Motor neuron (in vitro differentiated cells): Measurements from ENCODE around the gene TXNRD2. TPM values are rescaled to one million over a fixed set of nuclear protein-coding genes. Genes with fewer than 3 reads are reported as not detected.
A peak's percentile ranks its signal among the peaks of the same experiment; 100 is the strongest.
"Not testable (repeated sequence)": the region's sequence is repeated elsewhere in the genome, so short reads cannot be mapped to it uniquely, and the experiment has no call there.

Experiments used
- ATAC-seq, 8 experiments: fragments of 200-7000 bp; cut with Tn5 transposase; replicated peaks in 6 of 8; 2 replicates each; pipeline ENCODE4 v1.8.0; 2021; ENCODE audit warnings: mild to moderate bottlenecking in 8 of 8, moderate library complexity in 8 of 8
- H3K27ac ChIP-seq, 2 donors: fragments of 250-450 bp; sonication (Bioruptor Pico); 2 replicates each; pipeline ENCODE4 v1.9.0; 2021; ENCODE audit warnings: antibody characterized with exemption in 2 of 2, mild to moderate bottlenecking in 2 of 2, moderate library complexity in 1 of 2
- H3K4me1 ChIP-seq, 2 donors: fragments of 250-450 bp; sonication (Bioruptor Pico); replicated peaks in 1 of 2; 2 replicates each; pipeline ENCODE4 v1.6.1; 2021; ENCODE audit warnings: antibody characterized with exemption in 2 of 2, mild to moderate bottlenecking in 2 of 2, moderate library complexity in 1 of 2
- H3K4me3 ChIP-seq, 5 donors: fragments of 250-450 bp; sonication (Bioruptor Pico); 2 replicates each; pipeline ENCODE4 v1.9.0; 2021; ENCODE audit warnings: antibody characterized with exemption in 5 of 5, mild to moderate bottlenecking in 5 of 5, moderate library complexity in 4 of 5
- WGBS, 10 experiments: fragments of 450-650 bp; shearing (Covaris generic); methylation state at CpG; one replicate each; pipeline ENCODE4 v1.0.0; 2022; 5-methylcytosine and 5-hydroxymethylcytosine counted together
- in situ Hi-C, 9 experiments: fragments of 400-800 bp; cut with MboI; loops; one replicate each; pipeline ENCODE4 v1.15.0; 2021; ENCODE audit warnings: low sequenced_read_pairs in 9 of 9, low pct_unique_long_range_greater_than_20kb in 2 of 9; ENCODE audit not compliant: unreplicated experiment in 9 of 9
- total RNA-seq, 8 experiments: library from RNA; unstranded; fragments of 300-600 nt; gene quantifications; 2 replicates each; pipeline versions ENCODE4 v1.2.3 to v1.2.4, GENCODE V29; 2022

The TXNRD2 gene
- total RNA-seq, 8 experiments from 2014 or later, result 2.4 to 33.9 (median 9.9) TPM

DNA sequence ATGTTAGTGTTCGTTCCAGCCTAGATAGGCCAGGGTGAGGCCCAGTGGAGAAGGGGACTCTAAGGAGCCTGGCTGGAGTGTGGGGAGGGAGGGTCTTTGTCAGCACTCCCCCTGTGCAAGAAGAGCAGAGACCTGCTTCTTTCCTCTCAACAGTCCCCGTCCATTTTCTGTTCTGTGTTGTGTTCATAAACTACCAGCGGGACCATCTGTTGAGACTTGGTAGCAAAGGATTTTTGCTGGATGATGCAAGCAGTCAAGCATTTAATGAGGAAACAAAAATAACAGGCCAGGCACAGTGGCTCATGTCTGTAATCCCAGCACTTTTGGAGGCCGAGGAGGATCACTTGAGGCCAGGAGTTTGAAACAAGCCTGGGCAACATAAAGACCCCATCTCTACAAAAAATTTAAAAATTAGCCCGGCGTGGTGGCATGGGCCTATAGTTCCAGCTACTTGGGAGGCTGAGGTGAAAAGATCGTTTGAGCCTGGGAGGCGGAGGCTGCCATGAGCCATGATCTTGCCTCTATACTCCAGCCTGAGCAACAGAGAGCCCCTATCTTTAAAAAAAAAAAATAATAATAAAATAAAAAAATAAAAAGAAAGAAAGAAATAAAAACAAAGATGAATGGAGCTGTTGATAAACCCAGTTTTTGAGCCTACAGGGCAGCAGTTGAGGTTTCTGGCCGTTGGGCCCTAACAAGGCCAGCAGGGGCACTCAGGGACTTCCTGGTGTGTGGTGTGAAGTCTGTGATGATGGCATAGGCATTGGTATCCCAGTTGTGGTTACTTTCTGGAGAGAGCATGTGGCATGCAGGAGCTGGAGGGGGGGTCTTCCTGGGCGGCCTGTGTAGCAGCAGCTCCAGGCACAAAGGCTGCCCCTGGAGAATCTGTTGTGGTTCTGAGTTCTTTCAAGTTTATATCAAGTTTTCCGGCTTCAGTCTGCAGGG, 1.7 kb upstream of the TXNRD2 start:
- WGBS, 10 experiments, result 24 to 69% (median 58%) methylated on average over 1 to 9 of the region's 11 CpGs
- in situ Hi-C loops, result no loop called here
- peak overlapping the region; percentile 67 to 79 for H3K27ac ChIP-seq
- peak; percentile 3 to 30 (median 10) for ATAC-seq
- peaks cover 30 to 32% of the 10 kb centered on the region in 2 donors for H3K4me1 ChIP-seq
- peak overlapping the region in 4 of 5 donors; percentile 50 to 68 (median 56) for H3K4me3 ChIP-seq

DNA sequence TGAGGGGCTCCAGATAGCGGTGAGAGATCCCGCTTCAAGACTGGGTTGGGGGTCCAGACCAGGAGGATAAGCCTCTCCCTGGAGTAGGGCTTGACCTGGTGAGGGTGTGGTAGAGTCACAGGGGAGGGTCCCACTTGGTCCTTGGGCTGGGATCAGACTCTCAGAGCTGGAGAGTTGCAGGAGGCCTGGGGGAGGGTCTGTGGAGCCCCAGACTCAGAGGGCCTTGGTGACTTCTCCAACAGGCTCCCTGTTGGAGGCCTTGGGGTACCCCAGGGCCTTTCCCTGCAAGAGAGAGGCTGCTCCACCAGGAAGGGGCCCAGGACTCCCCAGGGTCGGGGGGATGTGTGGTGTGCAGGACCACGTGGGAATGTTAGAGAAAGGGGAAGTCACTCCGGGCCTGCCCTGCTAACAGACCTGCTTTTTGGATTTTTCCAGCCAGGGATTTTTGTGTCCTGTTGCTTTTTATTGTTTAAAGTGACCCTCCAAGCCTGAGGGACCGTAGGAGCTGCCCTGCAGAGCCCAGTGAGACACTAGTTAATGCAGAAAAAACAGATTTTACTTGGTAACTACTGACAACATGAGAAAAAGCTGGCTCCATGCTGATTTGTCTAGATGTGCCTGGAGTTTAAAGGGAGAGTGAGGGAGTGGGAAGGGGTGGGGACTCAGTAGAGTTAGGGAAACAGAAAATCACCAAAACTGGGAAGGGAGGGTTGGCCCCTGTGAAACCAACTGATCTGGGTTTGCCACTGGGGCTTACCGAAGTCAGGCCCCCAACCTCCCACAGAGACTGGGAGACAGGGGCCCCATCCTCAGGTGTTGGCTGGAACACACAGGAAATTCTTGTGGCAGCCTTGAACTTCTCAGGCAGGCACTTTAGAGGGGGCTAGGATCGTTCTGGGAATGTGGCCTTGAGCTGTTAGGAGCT, 801 bp upstream of the TXNRD2 start:
- Histone ChIP-seq H3K4me3 (peak overlapping the region; percentile 25 to 68 (median 52)), H3K4me1 (peaks cover 27 to 29% of the 10 kb centered on the region in 2 donors), H3K27ac (peak overlapping the region; percentile 67 to 79)
- in situ Hi-C loops, result no loop called here
- WGBS, 10 experiments, result 0 to 50% (median 8%) methylated on average over 1 to 5 of the region's 8 CpGs; no CpG with 5 or more reads in 1 of the 10 experiments
- ATAC-seq, result peak; percentile 38 to 63 (median 56)

DNA sequence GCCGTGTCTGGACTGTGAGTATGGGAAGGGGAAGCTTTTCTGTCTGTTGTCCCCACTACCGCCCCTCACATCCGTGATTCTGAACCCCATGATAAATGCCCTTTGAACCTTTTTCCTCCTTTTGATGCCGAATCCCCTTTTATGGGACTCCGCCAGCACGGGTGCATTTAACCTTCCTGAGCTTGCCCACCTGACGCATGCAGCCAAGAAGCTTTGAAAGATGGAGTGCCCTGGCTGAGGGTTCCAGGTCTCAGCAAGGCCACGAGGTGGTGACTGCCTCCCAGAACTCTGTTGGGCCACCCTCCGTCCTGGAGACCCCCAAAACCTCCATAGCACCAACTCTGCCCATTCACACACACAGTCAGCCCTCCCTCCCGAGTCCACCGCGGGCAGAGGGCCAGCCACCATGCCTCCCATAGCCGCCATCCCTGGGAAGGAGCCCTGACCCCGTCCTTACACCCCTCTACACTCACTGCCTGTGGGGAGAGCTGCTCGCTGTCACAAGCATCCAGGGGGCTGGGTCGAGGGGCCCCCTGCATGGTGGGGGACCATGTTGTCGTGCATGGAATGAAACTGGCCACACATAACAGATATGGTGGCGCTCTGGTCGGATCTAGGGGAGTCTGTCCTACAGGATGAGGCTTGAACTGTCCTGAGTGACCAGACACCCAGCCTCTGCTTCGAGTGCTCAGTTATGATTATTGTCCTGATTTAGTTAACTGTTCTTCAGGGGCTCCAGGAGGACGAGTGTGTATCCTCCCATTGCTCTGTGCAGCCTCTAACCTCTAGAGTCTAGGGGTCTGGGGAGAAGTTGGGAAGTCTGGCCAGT, 868 bp downstream of the TXNRD2 start:
- in situ Hi-C loops, result no loop called here
- peak in 3 of 8 experiments; percentile 3 to 12 (median 5) for ATAC-seq
- peak overlapping the region; percentile 25 to 68 (median 52) for H3K4me3 ChIP-seq
- peaks cover 21% of the 10 kb centered on the region in 2 donors for H3K4me1 ChIP-seq
- 0 to 100% (median 82%) methylated on average over 1 to 12 of the region's 21 CpGs; no CpG with 5 or more reads in 1 of the 10 experiments for WGBS, 10 experiments
- H3K27ac ChIP-seq, result peak overlapping the region; percentile 67 to 79

DNA sequence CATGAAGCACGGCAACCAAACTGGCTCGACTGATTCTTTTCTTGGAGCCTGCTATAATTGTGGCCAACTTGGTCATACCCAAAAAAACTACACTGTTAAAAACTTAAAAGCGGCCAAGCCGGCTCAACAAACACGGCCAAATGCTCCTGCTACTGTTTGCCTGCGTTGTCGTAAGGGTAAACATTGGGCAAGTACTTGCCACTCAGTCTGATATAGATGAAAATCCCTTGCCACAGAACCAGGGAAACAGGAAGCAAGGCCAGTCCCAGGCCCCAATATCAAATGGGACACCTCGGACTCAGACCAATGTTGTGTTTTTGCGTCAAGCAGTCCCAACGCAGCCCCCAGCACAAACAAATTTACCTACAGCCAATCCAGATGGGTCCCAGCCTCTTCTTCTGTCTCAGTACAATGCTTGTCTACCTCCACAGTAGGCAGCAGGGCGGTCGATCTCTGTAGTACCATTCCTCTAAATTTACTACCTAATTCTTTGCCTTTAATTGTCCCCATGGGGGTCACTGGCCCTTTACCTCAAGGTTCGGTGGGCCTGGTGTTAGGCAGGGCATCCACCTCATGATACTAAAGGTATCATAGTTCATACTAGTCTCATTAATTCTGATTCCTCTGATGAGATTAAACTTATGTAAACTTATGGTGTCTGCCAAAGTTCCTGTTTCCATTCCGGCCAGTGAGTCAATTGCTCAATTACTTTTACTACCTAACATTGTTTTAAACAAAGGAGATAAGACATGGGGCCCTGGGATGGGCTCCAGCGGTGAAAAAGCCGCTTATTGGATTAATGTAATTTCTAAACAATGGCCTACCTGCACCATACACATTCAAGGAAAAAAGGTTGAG, 3.8 kb downstream of the TXNRD2 start:
- in situ Hi-C loops, result no loop called here
- WGBS, 10 experiments, result 81 to 100% (median 93%) methylated on average over 2 to 12 of the region's 16 CpGs; no CpG with 5 or more reads in 1 of the 10 experiments
- ATAC-seq, result no peak

DNA sequence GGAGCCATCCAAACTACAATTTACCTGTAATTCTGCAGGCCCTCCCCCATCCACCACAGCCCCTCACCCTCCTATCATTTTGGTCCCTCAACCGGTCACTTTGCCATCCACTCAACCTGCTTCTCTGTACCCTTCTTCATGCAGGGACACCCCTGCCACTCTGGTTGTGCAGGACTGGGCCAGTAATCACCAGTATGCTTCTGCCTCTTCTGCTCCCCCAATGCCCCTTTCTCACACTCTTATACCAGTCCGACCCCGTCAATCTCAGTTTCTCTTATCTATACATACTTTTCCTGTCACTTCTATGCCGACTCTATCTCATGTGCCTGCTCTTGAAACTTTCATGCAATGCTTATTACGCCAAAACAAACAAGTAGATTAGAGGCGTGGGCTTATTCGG, 5.1 kb downstream of the TXNRD2 start:
- H3K27ac ChIP-seq, result no peak overlapping the region
- in situ Hi-C loops, result no loop called here
- H3K4me3 ChIP-seq, result no peak overlapping the region
- no peak for ATAC-seq
- H3K4me1 ChIP-seq, result peaks cover 0 to 4% of the 10 kb centered on the region in 2 donors
- WGBS, 10 experiments, result 60 to 100% (median 93%) methylated on average over 1 to 7 of the region's 7 CpGs

More for the DNA sequence above, 3.8 kb downstream of the TXNRD2 start:
- no peak overlapping the region for H3K4me3 ChIP-seq
- H3K27ac ChIP-seq, result no peak overlapping the region
- H3K4me1 ChIP-seq, result peaks cover 7 to 9% of the 10 kb centered on the region in 2 donors

DNA sequence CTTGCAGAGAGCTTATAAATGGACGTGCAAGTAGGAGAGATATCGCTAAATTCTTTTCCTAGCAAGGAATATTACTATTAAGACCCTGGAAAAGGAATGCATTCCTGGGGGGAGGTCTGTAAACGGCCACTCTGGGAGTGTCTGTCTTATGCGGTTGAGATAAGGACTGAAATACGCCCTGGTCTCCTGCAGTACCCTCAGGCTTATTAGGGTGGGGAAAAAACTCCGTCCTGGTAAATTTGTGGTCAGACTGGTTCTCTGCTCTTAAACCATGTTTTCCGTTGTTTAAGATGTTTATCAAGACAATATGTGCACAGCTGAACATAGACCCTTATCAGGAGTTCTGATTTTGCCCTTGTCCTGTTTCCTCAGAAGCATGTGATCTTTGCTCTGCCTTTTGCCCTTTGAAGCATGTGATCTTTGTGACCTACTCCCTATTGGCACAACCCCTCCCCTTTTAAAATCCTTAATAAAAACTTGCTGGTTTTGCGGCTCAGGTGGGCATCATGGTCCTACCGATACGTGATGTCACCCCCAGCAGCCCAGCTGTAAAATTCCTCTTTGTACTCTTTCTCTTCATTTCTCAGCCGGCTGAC, 6.4 kb downstream of the TXNRD2 start:
- WGBS, 10 experiments, result 71 to 100% (median 95%) methylated on average over 1 to 10 of the region's 11 CpGs; no CpG with 5 or more reads in 2 of the 10 experiments
- in situ Hi-C loops, H3K4me1 ChIP-seq, ATAC-seq, H3K4me3 ChIP-seq, H3K27ac ChIP-seq: not testable (repeated sequence)

DNA sequence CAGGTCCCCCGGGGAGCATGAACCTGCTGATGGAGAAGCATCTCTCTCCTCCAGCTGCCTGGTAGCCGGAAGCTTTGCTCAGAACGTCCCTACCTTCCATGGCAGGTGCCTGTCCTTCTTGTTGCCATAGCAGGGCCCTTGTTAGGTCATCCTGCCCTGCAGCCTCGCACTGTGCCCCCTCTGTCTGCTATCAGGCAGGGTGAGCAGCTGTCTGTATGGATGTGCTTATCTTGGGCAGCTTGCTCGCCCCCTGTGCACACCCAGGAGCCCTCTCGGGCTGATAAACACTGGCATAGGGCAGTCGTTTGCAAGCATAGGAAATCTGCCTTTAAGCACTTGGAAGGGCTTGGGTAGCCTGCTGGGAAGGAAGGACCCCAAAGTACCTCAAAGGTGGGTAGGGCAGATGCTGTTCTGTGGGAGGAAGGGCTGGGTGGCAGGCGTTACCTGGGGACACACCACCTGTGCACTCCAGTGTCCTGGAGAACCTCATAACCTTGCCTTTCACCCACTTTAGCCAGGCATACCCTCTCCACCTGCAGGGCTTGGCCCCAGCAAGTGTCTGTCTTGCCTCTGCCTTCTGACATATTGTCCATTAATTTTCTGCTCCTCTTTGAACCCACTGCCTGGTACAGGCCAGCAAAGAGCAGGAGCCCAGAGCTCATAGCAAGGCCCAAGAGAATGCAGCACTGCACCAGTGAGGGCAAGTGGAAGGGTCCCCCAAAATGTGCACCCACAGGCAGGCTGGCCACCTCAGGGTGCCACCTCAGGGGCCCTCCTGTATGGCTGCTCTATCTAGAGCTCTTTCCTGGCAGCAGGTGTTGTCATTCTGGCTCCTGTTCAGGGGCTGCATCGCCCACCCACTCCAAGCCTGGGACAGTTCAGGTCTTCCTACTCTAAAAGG, 8.0 kb downstream of the TXNRD2 start:
- Histone ChIP-seq H3K4me1 (no peaks in the 10 kb centered on the region), H3K27ac (peak overlapping the region in 1 of 2 donors; percentile 33), H3K4me3 (no peak overlapping the region)
- in situ Hi-C loops, result no loop called here
- ATAC-seq, result peak in 1 of 8 experiments; percentile 24
- 42 to 90% (median 63%) methylated on average over 1 to 6 of the region's 9 CpGs; no CpG with 5 or more reads in 2 of the 10 experiments for WGBS, 10 experiments

DNA sequence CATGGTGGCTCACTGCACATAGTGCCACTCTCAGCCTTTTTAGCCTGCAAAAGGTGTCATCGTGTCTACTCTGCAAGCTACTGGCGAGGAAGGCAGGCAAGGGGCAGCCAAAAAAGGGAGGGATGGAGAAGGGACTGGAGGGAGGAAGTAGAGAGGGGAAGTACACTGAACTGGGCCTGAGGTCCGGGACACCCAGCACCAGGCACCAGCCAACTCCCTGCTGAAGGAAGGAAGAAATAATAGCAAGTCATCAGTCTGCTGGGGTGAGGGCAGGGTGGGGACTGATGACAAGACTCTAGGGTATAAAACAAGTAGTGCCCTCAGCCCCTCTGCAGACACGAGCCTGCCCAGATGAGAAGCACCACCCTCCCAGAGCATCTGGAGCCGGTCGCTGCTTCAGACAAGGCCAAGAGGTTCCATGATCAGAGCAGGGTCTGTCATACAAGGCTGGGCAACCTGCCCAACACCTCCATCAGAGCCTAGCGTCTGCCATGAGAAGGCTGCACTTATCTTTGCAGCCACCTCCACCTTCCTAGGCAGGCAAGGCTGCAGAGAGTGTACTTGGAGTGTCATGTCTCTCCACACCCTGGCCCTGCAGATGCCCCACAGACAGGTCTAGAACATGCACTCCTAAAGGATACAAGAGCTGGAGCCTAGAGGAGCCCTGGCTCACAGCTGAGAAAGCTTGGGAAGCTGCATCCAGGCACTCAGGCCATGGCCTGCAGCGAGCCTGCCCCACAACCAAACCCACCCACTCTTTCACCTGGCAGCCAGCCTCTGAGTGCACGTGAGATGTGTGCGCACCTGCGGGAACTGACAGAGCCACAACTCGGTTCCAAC, 9.0 kb downstream of the TXNRD2 start:
- WGBS, 10 experiments, result 25 to 72% (median 54%) methylated on average over 2 to 6 of the region's 12 CpGs; no CpG with 5 or more reads in 6 of the 10 experiments
- Histone ChIP-seq H3K4me1 (no peaks in the 10 kb centered on the region), H3K27ac (no peak overlapping the region), H3K4me3 (no peak overlapping the region)
- in situ Hi-C loops, result no loop called here
- peak in 1 of 8 experiments; percentile 38 for ATAC-seq

DNA sequence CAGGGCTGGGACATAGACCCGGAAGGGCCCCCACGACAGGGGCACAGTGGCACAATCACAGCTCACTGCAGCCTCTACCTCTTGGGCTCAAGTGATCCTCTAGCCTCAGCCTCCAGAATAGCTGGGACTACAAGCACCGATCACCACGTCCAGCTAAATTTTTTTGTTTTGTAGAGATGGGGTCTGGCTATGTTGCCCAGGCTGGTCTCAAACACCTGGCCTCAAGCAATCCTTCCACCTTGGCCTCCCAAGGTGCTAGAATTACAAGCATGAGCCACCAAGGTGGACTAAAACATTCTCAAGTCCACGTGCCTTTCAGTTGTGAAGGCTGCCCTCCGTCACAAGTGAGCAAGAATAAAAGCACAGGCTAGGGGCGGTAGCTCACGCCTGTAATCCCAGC, 10.1 kb downstream of the TXNRD2 start:
- WGBS, 10 experiments, result 86 to 96% (median 91%) methylated on average over 4 to 5 of the region's 8 CpGs; no CpG with 5 or more reads in 6 of the 10 experiments
- H3K27ac ChIP-seq, result no peak overlapping the region
- in situ Hi-C loops, result no loop called here
- no peak overlapping the region for H3K4me3 ChIP-seq
- no peak for ATAC-seq
- H3K4me1 ChIP-seq, result no peaks in the 10 kb centered on the region
